Erythroblast (primary cell): ENCODE measurements around the gene ZEB1.

ENCODE experiments used
- DNase-seq, 2 experiments: peaks; one replicate each; lab custom pipeline; 2025; lab: John Stamatoyannopoulos, UW
- GATA1 ChIP-seq: IDR thresholded peaks from 2 replicates; pipeline ENCODE4 v1.6.1; 2011; ENCODE audit warnings: low read depth, mild to moderate bottlenecking, control low read depth, low read length, moderate library complexity
- POLR2A ChIP-seq: IDR thresholded peaks from 2 replicates; pipeline ENCODE4 v1.6.1; 2011; ENCODE audit warnings: mild to moderate bottlenecking, low read length

The ZEB1 gene

DNA sequence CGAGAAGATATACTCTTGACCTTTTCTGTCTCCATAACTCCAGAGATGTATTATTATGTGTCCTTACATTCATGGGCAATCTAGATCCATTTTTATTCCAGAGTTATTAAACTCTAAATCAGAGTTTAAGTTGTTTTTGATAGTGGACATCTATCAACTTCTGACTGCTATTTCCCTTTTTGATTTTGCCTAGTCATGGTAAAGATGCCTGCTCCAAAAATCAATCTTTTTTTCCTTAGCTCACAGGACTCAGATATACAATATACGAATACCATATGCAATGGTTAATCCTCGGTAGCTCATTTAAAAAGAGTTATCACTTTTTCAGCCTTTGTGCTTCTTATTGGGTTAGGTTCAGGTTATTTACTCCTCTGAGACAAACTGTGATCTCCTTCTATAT is 15.8 kb upstream of the ZEB1 start:
- no peak for DNase-seq
- TF ChIP-seq POLR2A (no peak), GATA1 (no peak)

DNA sequence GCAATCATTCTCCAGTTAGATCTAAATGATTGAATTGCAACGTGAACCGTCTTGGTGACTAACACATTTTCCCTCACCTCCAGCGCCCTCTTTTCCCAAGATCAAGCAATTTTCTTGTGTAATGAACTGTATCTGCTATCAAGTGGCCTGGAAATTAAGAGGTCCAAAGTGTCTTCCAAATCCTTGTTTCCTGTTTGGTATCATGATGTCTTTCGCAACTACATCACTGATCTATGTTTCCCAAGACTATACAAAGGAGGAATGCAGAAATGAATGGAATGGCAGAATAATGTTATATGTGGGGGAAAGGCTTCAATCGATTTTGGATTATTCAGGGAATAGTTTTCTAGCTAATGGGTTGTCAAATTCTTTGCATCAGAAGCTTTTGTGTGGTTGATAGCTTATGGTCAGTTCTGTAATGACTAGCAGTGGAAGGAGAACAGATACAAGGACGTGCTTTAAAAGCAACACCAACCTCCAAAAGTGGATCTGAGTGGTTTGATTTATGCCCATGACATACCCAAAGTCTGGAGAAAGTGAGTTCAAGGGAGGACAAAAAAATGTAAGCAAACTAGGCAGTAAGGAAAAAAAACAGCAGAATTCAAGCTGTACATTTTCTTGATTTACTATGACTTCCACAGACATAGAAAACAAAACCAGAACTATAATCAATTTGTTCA is 14.6 kb upstream of the ZEB1 start:
- no peak for DNase-seq
- TF ChIP-seq POLR2A (no peak), GATA1 (no peak)

DNA sequence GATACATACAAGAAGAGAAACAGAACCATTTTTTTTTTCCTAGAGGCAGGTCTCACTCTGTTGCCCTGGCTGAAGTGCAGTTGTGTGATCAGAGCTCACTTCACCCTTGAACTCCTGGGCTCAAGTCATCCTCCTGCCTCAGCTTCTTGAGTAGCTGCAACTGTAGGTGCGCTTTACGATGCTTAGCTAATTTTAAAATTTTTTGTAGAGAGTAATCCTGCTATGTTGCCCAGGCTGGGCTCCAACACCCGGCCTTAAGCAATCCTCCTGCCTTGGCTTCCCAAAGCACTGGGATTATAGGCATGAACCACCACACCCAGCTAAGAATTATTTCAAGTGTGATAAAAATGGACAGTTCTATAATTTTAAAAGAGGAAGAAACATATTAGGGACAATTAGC is 5.6 kb upstream of the ZEB1 start:
- DNase-seq, result no peak
- TF ChIP-seq POLR2A (no peak), GATA1 (no peak)

DNA sequence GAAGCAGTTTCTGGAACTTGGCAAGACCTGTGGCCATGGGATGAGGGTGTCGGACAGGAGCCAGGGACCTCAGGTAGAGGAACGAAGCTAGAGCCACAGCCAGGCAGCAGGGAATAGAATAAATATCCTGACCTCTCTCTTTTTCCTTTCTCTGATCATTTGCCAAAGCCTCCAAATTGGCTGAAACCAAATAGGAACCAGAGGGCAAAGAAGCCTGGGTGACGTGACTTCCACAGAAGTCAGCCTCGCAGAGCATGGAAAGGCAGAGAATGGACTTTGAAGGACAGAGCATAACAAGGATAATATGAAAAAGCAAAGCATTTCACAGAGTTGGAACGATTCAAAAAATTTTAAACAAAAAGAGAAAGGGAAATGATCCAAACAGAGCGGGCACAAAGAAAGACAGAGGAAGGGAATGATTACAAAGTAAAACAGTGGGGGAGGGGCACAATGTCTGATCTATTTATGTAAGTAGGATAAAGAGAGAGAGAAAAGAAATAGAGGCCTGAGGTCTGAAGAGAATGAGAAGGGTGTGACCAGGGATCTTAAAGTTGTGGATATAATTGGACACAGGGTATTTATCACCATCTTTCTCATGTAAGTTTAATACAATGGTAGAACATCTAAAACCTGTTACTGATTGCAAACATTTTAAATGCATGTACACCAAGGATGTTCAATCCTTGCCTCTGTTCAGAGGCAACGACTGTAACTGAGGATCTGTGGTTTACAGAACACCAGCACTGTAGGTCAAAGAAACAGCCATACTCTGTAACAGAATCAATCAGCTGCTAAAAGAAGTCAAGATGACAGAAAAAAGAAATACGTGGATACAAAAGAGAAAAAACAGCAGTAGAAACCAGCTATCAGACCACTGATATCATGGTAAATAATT is 4.5 kb upstream of the ZEB1 start:
- DNase-seq, result no peak
- TF ChIP-seq GATA1 (no peak), POLR2A (no peak)

DNA sequence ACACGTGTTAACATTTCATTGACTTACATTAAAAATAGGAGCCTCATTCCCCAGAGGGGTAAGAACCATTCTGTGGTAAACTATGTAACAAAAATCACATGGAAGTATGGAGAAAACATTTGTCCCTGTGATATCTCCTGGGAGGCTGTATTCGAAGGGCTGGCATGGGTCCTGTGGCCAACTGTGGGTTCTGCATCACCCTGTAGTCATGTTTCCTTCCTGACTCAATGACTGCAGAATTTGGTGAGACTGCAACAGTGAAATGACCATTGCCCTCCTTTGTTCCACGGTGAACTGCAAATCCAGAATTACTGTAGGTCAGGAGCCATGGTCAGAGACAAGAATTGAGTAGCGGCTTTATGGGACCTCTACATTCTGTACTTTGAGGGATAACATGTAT is 3.6 kb upstream of the ZEB1 start:
- no peak for TF ChIP-seq GATA1
- no peak for DNase-seq

DNA sequence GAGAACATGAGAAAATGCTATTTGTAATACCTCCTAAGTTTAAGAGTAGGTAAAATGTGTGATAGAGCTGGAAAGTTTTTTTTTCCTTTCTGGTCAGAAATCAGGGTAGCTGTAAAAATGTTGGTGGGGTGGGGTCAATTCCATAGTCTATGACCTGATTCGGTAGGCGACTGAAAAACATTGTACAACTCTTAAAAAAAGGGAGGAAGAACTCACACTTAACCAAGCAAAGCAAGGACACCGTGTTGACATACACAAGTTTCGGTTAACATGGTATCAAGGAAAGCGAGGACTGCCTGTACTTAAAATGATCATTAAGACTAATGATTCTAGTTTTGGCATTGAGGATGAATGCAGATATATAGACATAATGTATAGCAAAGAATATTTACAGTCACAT is 1.8 kb upstream of the ZEB1 start:
- DNase-seq, result no peak
- TF ChIP-seq POLR2A, result no peak
- TF ChIP-seq GATA1, result no peak

DNA sequence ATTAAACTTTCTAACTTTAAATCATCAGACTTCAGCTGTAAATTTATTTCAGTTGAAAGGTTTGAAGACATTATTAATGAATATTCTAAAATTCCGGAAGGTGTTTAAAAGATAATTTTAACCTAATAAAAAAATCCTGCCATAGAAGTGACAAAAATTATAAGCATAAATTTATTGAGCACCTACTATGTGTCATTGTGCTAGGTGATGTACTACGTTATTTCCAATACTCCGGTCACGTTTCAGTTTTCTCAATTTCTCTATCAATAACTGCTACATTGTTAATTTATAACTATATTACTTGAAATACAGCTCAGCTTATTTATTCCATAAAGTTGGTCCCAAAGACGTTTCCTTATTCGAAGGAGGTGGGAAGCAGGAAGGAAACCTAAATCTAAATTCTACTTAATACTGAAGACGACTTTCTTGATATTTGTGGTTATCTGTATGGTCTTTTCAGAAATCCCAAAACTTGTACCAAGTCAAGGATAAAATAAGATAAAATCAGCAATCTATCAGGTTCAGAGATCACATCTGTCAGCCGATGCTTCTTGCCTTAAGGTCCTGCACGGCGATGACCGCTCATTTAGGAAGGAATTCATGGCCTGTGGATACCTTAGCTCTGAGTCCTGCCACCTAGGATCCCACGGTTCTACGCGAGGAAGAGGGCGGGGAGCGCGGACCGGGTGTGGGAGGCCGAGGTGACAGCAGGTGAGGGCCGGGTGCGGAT is 1.2 kb upstream of the ZEB1 start:
- DNase-seq, result no peak
- TF ChIP-seq GATA1 (no peak), POLR2A (no peak)

DNA sequence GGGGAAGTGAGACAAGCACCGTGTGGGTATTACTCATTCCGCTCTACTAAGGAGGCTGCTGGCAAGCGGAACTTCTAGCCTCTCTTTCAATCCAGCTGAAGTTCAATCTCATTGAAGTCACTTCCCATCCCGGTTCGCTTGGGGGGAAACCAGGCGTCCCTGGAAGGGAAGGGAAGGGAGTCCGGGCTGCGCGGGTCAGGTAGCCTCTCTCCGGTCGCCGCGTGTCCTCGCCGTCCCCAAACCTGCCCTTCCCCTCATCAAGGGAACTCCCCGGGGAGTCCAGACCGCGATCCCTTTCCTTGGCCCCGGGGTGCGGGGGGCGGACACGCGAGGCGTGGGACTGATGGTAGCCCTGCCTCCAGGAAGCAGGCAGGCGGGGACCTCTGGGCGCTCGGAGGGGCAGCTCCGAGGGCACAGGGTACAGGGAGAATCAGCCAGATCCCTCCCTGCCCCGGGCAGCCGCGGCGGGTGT is 598 bp upstream of the ZEB1 start:
- no peak for TF ChIP-seq GATA1
- no peak for TF ChIP-seq POLR2A
- peak; percentile 25 to 34 for DNase-seq

DNA sequence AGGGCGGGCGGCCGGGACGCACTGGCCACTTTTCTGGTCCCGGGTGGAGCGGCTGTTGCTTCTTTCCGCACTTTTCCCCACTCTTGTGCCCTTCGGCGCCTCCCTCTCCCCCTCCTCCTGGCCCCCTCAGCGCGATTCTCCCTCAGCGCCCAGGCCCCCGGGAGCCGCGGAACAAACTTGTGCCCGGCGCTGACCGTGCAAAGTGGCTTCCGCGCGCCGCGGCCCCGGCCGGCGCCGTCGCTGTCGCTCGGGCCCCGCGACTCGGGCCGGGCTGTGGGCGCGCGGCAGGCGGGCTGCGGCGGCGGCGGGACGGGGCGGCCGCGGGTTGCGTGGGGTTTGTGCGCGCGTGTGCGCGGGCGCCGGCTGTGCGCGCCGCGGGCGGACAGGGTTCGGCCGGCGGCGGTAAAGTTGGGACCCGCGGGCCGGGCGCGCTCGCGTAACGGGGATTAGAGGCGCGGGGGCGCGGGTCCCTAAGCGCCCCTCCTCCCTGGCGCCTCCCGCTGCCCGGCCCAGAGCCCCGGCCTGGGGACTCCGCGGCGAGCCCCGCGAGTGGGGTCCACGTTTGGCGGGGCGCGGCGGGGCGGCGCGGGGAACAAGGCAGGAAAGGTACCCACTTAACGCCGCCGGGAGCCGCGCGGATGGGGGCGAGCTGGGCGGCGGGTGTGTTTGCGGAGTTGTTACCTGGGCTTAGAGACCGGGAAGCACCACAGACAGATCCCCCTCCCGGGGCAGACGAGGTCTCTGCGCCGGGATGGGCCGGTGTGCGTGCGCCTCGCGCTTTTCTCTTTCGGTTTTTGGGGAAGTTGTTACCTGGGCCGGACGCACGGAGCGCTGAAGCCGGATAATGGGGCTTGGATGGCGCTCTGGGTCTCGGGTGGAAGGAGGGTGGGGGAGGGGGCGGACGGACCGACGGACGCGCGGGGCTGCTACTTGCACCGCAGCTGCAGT is 860 bp downstream of the ZEB1 start:
- DNase-seq, result peak; percentile 45 to 56
- TF ChIP-seq POLR2A (no peak), GATA1 (no peak)

DNA sequence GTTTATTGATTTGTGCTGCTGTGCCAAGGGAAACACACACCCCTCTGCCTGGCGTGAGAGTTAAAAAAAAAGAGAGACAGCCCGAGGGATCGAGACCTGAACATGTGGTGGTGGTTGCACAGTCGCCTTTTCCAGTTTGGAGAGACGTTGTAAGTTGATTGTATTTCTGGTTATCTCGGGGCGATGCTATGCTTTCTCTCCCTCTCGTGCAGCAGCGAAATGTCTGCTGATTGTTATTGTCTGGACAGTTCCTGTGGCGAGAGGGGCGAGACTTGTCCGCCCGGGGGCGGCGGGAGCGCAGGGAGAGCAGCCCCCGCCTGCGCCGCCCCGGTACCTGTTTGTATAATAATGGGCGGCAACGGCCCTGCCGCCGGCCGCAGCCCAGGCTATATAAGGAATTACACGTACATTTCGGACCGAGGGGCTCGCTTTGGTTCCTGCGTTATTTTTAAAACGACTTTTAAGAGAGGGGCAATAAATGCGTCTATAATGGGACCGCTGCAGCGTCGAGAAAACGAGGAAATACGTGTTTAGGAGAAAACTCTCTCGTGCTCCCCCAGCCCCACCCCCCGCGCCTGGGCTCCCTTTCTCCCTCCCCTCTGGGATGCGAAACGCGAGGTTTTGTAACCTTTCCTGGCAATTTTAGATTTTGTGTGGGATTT is 1.7 kb downstream of the ZEB1 start:
- TF ChIP-seq POLR2A (no peak), GATA1 (no peak)
- DNase-seq, result peak; percentile 19 to 36

DNA sequence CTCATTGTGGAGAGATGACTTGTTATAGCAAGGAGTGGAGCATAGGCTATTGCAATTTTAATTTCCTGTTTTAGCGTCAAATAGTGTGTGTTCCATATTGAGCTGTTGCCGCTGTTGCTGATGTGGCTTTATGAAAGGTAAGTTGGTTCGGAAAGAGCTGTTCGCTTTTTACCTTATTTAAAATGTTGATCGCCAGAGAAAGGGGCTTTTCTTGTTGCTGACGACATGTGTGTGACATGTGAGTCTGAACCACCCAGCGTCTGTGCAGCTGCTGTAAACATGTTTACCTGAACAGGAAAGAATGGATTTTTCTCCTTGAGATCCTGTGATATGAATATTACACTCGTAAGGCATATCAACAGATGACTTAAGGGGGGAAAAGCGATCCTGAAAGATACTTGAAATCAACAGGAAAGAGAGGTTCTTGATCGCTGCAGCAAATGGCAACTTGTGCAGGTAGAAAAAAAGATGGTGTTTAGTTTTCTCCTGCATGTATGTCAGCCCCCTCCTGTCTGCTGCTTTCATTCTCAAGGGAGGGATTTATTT is 2.5 kb downstream of the ZEB1 start:
- no peak for DNase-seq
- TF ChIP-seq POLR2A (no peak), GATA1 (no peak)

DNA sequence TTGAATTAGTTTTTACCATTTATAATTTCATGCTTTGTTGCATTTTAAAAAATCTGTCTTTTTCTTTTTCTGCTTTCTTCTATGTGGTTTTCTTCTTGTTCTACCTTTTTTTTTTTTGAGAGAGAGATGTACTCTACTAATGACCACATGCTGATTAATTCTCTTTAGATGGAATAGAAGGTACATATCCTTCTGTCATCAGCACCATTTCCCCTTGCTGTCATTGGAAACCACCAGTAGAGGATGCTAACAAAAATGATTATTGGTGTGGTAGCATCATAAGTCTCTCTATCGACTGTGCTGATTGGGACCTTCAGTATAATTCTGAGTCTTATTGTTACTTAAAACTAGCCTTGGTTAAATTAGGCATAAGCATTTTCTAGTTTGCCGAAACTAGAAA is 3.6 kb downstream of the ZEB1 start:
- DNase-seq, result no peak
- TF ChIP-seq GATA1 (no peak), POLR2A (no peak)

DNA sequence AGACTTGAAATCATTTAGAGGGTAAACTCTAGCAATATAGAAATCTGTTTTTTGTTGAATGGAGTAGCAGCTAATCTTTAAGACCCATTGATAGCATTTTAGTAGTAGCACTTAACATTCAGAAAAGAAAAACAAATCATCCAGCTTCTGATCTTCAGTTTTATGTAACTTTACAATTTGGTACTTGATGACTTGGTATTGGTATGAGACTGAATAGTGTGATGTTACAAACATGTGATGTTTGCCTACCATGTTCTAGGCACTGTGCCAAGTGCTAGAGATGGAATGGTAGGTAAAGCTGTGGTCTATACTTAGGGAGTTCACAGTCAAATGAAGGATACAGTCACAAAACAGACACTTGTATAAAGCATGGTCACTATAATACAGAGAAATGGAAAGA is 21.3 kb downstream of the ZEB1 start:
- TF ChIP-seq GATA1, result no peak
- no peak for TF ChIP-seq POLR2A
- DNase-seq, result no peak

DNA sequence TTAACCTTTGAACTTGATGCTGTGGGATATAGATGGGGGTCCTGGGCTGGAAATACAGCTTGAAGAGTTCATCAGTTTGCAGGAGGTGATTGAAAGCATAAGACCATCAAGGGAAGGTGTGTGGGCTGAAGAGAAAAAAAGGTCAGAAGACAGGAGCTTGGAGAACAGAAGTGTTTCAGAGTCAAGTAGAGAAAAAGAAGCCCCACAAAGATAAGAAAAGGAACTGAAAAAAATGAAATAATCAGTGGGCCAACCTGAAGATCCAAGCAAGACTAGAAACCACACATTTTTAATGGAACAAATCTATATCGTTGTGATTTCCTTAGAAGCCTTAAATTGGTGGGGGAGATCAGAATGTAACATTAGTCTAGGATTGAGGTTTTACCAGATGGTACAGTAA is 22.5 kb downstream of the ZEB1 start:
- DNase-seq, result no peak
- no peak for TF ChIP-seq GATA1
- no peak for TF ChIP-seq POLR2A
